Gastrocnemius medialis (tissue), 4 donors: Measurements from ENCODE around the gene H2BK1. TPM values are rescaled to one million over a fixed set of nuclear protein-coding genes. Genes with fewer than 3 reads are reported as not detected.
A peak's percentile ranks its signal among the peaks of the same experiment; 100 is the strongest.

ENCODE experiments used
- ATAC-seq, 2 donors: fragments of 150-250 bp; one replicate each; pipeline ENCODE4 v1.9.1; 2016
- DNase-seq, 2 donors: peaks; one replicate each; pipeline ENCODE4 v3.0.0-alpha.2; 2019
- H3K27ac ChIP-seq, 4 donors: fragments of 200-600 bp; sonication (generic); 1 replicate in 1 of 4; 2 replicates in 3 of 4; pipeline ENCODE4 v1.5.1; 2016 to 2018; ENCODE audit warnings: mild to moderate bottlenecking in 2 of 4, moderate library complexity in 1 of 4
- H3K27me3 ChIP-seq, 3 donors: fragments of 200-600 bp; sonication (generic) in 2 of 3; 1 replicate in 1 of 3; 2 replicates in 2 of 3; pipeline versions ENCODE4 v1.5.1 to v1.6.0; 2016 to 2019; ENCODE audit warnings: mild to moderate bottlenecking in 1 of 3, moderate library complexity in 1 of 3
- H3K36me3 ChIP-seq, 2 donors: fragments of 200-600 bp; sonication (generic) in 1 of 2; one replicate each; pipeline ENCODE4 v1.5.1; 2017 to 2018
- H3K4me1 ChIP-seq, 2 donors: fragments of 200-600 bp; sonication (generic) in 1 of 2; one replicate each; pipeline ENCODE4 v1.5.1; 2016 to 2017; ENCODE audit warnings: mild to moderate bottlenecking in 2 of 2
- H3K4me3 ChIP-seq, 4 donors: fragments of 200-600 bp; sonication (generic) in 3 of 4; 1 replicate in 1 of 4; 2 replicates in 3 of 4; pipeline ENCODE4 v1.5.1; 2016 to 2019; ENCODE audit warnings: mild to moderate bottlenecking in 2 of 4
- H3K9me3 ChIP-seq, 3 donors: fragments of 200-600 bp; sonication (generic) in 2 of 3; 1 replicate in 1 of 3; 2 replicates in 2 of 3; pipeline ENCODE4 v1.5.1; 2016 to 2019
- CTCF ChIP-seq, 5 experiments: fragments of 450-650 bp in 3 of 5; fragments of 200-600 bp in 2 of 5; sonication (generic) in 2 of 5; IDR thresholded peaks in 4 of 5; conservative IDR thresholded peaks in 1 of 5; 1 replicate in 4 of 5; 2 replicates in 1 of 5; pipeline ENCODE4 v1.5.1; 2016 to 2019; ENCODE audit warnings: antibody characterized with exemption in 5 of 5, mild to moderate bottlenecking in 3 of 5, moderate library complexity in 3 of 5
- POLR2A ChIP-seq, 2 donors: fragments of 450-650 bp; IDR thresholded peaks; one replicate each; pipeline ENCODE4 v1.6.1; 2017; ENCODE audit warnings: antibody characterized with exemption in 2 of 2, mild to moderate bottlenecking in 2 of 2, moderate library complexity in 2 of 2
- in situ Hi-C, 4 donors: fragments of 200-750 bp; cut with MboI; loops; one replicate each; pipeline versions ENCODE4 v1.15.0 to v1.8.0; 2017; ENCODE audit warnings: low sequenced_read_pairs in 4 of 4
- intact Hi-C: fragments of 100-400 bp; cut with DNase I; formaldehyde crosslinking; loops from one replicate; pipeline ENCODE4 v1.15.1; 2023; ENCODE audit warnings: low total_unique reads
- total RNA-seq, 4 donors: library from RNA; depleted of rRNA; stranded (reverse); fragments of >200 nt; gene quantifications; one replicate each; pipeline versions ENCODE4 v1.1.0 to v1.2.3, GENCODE V29; 2016

Gene H2BK1
- total RNA-seq, 4 donors from 2014 or later, result not detected

GRCh38 chr7:151178236-151178635, 32.1 kb downstream of the H2BK1 start:
- ATAC-seq, result no peak
- Histone ChIP-seq H3K4me3 (no peak overlapping the region), H3K4me1 (peaks cover 19 to 25% of the 10 kb centered on the region in 2 donors), H3K9me3 (no peaks in the 10 kb centered on the region), H3K27ac (peak overlapping the region in 1 of 4 donors; percentile 34), H3K36me3 (peaks cover 0 to 10% of the 10 kb centered on the region in 2 donors), H3K27me3 (no peaks in the 10 kb centered on the region)
- intact Hi-C loops, result no loop called here
- in situ Hi-C loops, result loop anchor here in 2 of 4 donors (10.0 kb wide), 1 partner anchor 53 kb away; no protein-coding TSS in a partner anchor
- TF ChIP-seq POLR2A (IDR thresholded peaks at IDR 0.05) (no peak), CTCF (IDR thresholded peaks at IDR 0.05 in 4 of 5, conservative IDR thresholded peaks at IDR 0.05 in 1 of 5) (no peak)
- peak in 1 of 2 donors; percentile 6 for DNase-seq

- Histone ChIP-seq H3K27ac (peak overlapping the region in 1 of 4 donors; percentile 34), H3K4me1 (peaks cover 18 to 19% of the 10 kb centered on the region in 2 donors), H3K4me3 (no peak overlapping the region), H3K27me3 (no peaks in the 10 kb centered on the region), H3K9me3 (no peaks in the 10 kb centered on the region), H3K36me3 (peaks cover 0 to 10% of the 10 kb centered on the region in 2 donors)
- DNase-seq (peak in 1 of 2 donors; percentile 5), ATAC-seq (no peak)
- in situ Hi-C loops, result loop anchor here in 2 of 4 donors (10.0 kb wide), 1 partner anchor 53 kb away; no protein-coding TSS in a partner anchor
- no peak for TF ChIP-seq POLR2A (IDR thresholded peaks at IDR 0.05)
- TF ChIP-seq CTCF (IDR thresholded peaks at IDR 0.05 in 4 of 5, conservative IDR thresholded peaks at IDR 0.05 in 1 of 5), result no peak
- intact Hi-C loops, result no loop called here
Observed at GRCh38 chr7:151177310-151177709, 33.0 kb downstream of the H2BK1 start.

- in situ Hi-C loops (loop anchor here in 2 of 4 donors (10.0 kb wide), 1 partner anchor 52 kb away; no protein-coding TSS in a partner anchor), intact Hi-C loops (no loop called here)
- Histone ChIP-seq H3K27ac (peak overlapping the region in 1 of 4 donors; percentile 4), H3K4me1 (peaks cover 11 to 19% of the 10 kb centered on the region in 2 donors), H3K4me3 (no peak overlapping the region), H3K27me3 (no peaks in the 10 kb centered on the region), H3K9me3 (no peaks in the 10 kb centered on the region), H3K36me3 (peaks cover 0 to 10% of the 10 kb centered on the region in 2 donors)
- TF ChIP-seq POLR2A (IDR thresholded peaks at IDR 0.05) (no peak), CTCF (IDR thresholded peaks at IDR 0.05 in 4 of 5, conservative IDR thresholded peaks at IDR 0.05 in 1 of 5) (no peak)
- no peak for ATAC-seq
- peak in 1 of 2 donors; percentile 7 for DNase-seq
Observed at GRCh38 chr7:151176401-151176800, 33.9 kb downstream of the H2BK1 start.

GRCh38 chr7:151175793-151176311, 34.4 kb downstream of the H2BK1 start:
- Histone ChIP-seq H3K4me1 (peaks cover 8 to 14% of the 10 kb centered on the region in 2 donors), H3K36me3 (peaks cover 0 to 6% of the 10 kb centered on the region in 2 donors), H3K27me3 (no peaks in the 10 kb centered on the region), H3K27ac (peak overlapping the region in 1 of 4 donors; percentile 39), H3K9me3 (no peaks in the 10 kb centered on the region), H3K4me3 (no peak overlapping the region)
- no peak for TF ChIP-seq POLR2A (IDR thresholded peaks at IDR 0.05)
- TF ChIP-seq CTCF (IDR thresholded peaks at IDR 0.05 in 4 of 5, conservative IDR thresholded peaks at IDR 0.05 in 1 of 5), result no peak
- intact Hi-C loops (no loop called here), in situ Hi-C loops (loop anchor here in 2 of 4 donors (10.0 kb wide), 1 partner anchor 51 kb away; no protein-coding TSS in a partner anchor)
- DNase-seq (peak in 1 of 2 donors; percentile 6), ATAC-seq (no peak)
